Thymus (tissue), 11 donors: ENCODE results near the gene P2RY8. TPM values are rescaled to one million over a fixed set of nuclear protein-coding genes. Genes with fewer than 3 reads are reported as not detected.
A peak's percentile ranks its signal among the peaks of the same experiment; 100 is the strongest.

Source experiments
- DNase-seq, 9 donors: peaks; one replicate each; pipeline ENCODE4 v3.0.0-alpha.2; 2013; ENCODE audit warnings: low spot score in 9 of 9, low read depth in 6 of 9, missing footprints in 1 of 9
- H3K27ac ChIP-seq, 2 donors: one replicate each; pipeline ENCODE4 v1.5.1; 2013; ENCODE audit warnings: control low read depth in 1 of 2, low read depth in 1 of 2, low read length in 1 of 2, mild to moderate bottlenecking in 1 of 2, moderate library complexity in 1 of 2
- H3K27me3 ChIP-seq, 2 donors: one replicate each; pipeline ENCODE4 v1.5.1; 2013; ENCODE audit warnings: low read length in 1 of 2; ENCODE audit not compliant: control insufficient read depth in 2 of 2, insufficient read depth in 1 of 2
- H3K36me3 ChIP-seq, 2 donors: one replicate each; pipeline ENCODE4 v1.5.1; 2013; ENCODE audit warnings: low read length in 1 of 2, mild to moderate bottlenecking in 1 of 2, moderate library complexity in 1 of 2; ENCODE audit not compliant: control insufficient read depth in 2 of 2, insufficient read depth in 2 of 2
- H3K4me1 ChIP-seq, 2 donors: one replicate each; pipeline ENCODE4 v1.5.1; 2013; ENCODE audit warnings: low read length in 2 of 2; ENCODE audit not compliant: control insufficient read depth in 2 of 2, insufficient read depth in 2 of 2
- H3K4me3 ChIP-seq, 2 donors: one replicate each; pipeline ENCODE4 v1.5.1; 2013; ENCODE audit warnings: low read length in 2 of 2, control low read depth in 1 of 2, mild to moderate bottlenecking in 1 of 2
- H3K9me3 ChIP-seq, 2 donors: one replicate each; pipeline ENCODE4 v1.5.1; 2013; ENCODE audit warnings: low read length in 1 of 2, mild to moderate bottlenecking in 1 of 2; ENCODE audit not compliant: control insufficient read depth in 2 of 2, insufficient read depth in 1 of 2
- whole genome bisulfite sequencing: extraction: QIAGEN DNeasy Blood & Tissue Kit; methylation state at CpG from one replicate; pipeline ENCODE4 v1.1.7; 2013; 5-methylcytosine and 5-hydroxymethylcytosine counted together
- polyA plus RNA-seq: library from polyadenylated mRNA; stranded (reverse); fragments of 200-250 nt; gene quantifications from one replicate; pipeline ENCODE4 v1.2.3, GENCODE V29; 2013
- total RNA-seq: library from RNA; stranded (reverse); fragments of 120-200 nt; gene quantifications from one replicate; pipeline ENCODE4 v1.2.4, GENCODE V29; 2013
- donor health status: healthy.

P2RY8 gene
- total and polyA plus RNA-seq, 2 donors = 12.9 to 15.8 TPM

GRCh38 chrX:1516596-1517104 is 20.3 kb downstream of the P2RY8 start:
- Histone ChIP-seq H3K27ac (peak overlapping the region in 1 of 2 donors; percentile 18), H3K9me3 (peaks cover 0 to 4% of the 10 kb centered on the region in 2 donors), H3K36me3 (peaks cover 6 to 14% of the 10 kb centered on the region in 2 donors), H3K4me3 (no peak overlapping the region), H3K27me3 (no peaks in the 10 kb centered on the region), H3K4me1 (peaks cover 0 to 5% of the 10 kb centered on the region in 2 donors)
- 94% methylated on average over 9 of the region's 9 CpGs for WGBS
- no peak for DNase-seq

DNA sequence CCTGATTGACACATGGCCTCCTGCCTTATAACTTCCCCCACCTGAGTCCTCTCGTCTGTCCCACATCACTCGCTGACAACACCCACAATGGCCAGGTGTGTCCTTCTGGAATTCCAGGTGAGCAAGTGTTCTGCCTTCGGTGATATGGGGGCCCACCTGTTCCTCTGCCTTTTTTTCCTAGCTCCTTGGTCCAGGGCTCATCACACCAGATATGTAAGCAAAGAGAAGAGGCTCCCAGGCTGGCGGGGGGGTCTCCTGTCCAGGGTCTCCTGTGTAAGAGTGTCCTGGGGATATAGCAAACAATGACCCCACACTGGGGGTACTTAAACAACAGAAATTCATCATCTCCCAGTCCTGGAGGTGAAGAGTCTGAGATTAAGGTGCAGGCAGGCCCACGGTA is 25.2 kb downstream of the P2RY8 start:
- Histone ChIP-seq H3K4me3 (no peak overlapping the region), H3K36me3 (peaks cover 5 to 18% of the 10 kb centered on the region in 2 donors), H3K27me3 (no peaks in the 10 kb centered on the region), H3K9me3 (peaks cover 0 to 7% of the 10 kb centered on the region in 2 donors), H3K4me1 (no peaks in the 10 kb centered on the region), H3K27ac (no peak overlapping the region)
- WGBS = 96% methylated on average over 5 of the region's 5 CpGs
- DNase-seq = no peak

DNA sequence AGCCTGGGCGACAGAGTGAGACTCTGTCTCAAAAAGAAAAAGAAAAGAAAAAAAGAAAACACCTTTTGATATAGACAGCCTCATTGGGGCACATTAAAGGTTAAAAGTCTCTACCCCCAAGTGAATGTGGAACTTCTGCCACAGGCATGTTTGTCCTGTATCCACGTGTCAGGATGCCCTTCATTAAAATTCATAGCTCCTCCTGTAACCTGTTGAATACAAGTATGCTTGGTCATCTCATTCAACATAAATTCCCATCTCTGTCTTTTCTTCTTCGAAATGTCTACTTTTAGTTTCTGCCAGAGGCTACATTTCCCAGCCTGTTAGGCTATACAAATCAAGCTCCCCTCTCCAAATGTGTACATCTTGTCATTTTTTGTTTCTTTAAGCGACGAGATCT is 25.8 kb downstream of the P2RY8 start:
- Histone ChIP-seq H3K9me3 (peaks cover 0 to 7% of the 10 kb centered on the region in 2 donors), H3K4me3 (no peak overlapping the region), H3K27ac (no peak overlapping the region), H3K27me3 (no peaks in the 10 kb centered on the region), H3K4me1 (no peaks in the 10 kb centered on the region), H3K36me3 (peaks cover 5 to 18% of the 10 kb centered on the region in 2 donors)
- WGBS = 98% methylated on average over 5 of the region's 5 CpGs
- DNase-seq = no peak

DNA sequence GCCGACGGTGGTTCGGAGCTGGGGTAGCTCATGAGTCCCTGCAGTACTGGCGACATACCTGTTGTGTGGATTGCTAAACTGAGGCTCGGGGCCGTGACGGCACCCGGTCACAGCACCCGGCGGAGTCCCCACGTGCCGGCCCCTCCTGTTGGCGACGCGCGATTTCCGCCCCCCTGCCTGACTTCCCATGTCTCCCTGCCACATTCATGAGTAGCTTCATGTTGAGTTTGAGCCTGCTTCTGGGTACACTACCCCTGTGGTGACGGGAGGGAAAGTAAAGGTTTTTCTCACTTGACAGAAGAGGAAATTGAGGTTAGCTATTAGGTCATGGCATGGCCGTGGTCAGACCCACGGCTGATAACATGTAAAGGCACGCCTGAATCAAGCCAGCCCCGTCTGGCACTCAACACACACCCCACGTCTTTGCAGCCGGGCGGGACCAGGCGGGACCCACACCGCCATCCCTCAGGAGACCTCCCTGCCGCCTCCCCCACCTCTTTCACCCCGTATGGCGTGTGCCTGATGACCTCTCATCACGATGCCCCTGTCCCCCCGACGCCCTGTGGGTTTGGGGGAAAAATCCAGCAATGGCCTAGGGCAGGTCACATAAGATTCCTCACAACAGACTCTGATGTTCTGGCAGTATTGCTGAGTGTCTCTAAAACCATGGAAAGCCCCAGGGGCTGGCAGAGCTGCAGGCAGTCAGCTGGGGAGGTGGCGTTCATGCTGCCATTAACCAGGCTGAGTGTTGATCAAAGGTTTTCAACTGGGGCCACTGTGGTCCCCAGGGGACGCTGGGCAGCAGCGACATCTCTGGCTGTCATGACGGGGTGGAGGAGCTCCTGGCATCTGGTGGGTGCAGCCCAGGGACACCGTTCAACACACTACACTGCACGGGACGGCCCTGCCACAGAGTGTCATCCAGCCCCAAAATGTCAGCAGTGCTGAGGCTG is 29.2 kb downstream of the P2RY8 start:
- no peak overlapping the region for H3K4me3 ChIP-seq
- no peak for DNase-seq

DNA sequence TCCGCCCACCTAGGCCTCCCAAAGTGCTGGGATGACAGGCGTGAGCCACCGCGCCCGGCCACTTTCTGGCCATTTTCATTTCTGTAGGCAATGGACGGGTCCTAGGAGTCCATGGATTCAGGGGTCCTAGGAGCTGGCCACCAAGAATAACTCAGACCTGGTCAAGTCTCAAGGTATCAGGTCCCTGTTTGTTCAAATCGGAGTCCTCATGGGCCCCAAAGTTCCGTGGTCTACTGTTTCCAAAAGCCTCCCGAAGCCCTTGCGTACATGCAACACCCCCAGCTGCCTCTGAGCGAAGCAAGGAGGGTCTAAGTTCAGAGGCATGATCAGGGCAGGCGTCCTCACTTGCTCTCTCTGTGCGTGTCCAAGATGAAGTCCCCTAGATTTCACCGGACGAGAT is 30.1 kb downstream of the P2RY8 start:
- Histone ChIP-seq H3K9me3 (peaks cover 0 to 6% of the 10 kb centered on the region in 2 donors), H3K27ac (no peak overlapping the region), H3K36me3 (peaks cover 10 to 12% of the 10 kb centered on the region in 2 donors), H3K27me3 (no peaks in the 10 kb centered on the region), H3K4me3 (no peak overlapping the region), H3K4me1 (peaks cover 9 to 20% of the 10 kb centered on the region in 2 donors)
- 88% methylated on average over 15 of the region's 15 CpGs for WGBS
- DNase-seq = no peak

More for the DNA sequence above, 29.2 kb downstream of the P2RY8 start:
- H3K27me3 ChIP-seq = no peaks in the 10 kb centered on the region
- H3K27ac ChIP-seq = no peak overlapping the region
- peaks cover 9 to 10% of the 10 kb centered on the region in 2 donors for H3K36me3 ChIP-seq
- H3K4me1 ChIP-seq = peaks cover 5 to 11% of the 10 kb centered on the region in 2 donors
- peaks cover 0 to 7% of the 10 kb centered on the region in 2 donors for H3K9me3 ChIP-seq
- WGBS = 95% methylated on average over 40 of the region's 40 CpGs

DNA sequence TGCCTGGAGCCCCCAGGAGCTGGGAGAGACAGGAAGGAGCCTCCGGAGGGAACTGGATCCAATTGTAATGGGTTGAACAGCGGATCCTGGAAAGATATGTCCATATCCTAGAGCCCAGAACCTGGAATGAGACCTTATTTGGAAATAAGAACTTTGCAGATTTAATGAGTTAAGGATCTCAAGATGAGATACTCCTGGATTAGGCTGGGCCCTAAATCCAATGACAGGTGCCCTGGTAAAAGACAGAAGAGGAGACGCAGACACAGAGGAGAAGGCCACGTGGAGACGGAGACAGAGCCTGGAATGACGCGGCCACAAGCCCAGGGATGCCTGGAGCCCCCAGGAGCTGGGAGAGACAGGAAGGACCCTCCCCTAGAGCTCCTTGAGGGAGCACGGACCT is 34.1 kb downstream of the P2RY8 start:
- H3K4me1 ChIP-seq = peaks cover 14 to 28% of the 10 kb centered on the region in 2 donors
- no peak overlapping the region for H3K27ac ChIP-seq
- peaks cover 7 to 11% of the 10 kb centered on the region in 2 donors for H3K36me3 ChIP-seq
- no peak for DNase-seq
- 97% methylated on average over 8 of the region's 8 CpGs for WGBS
- H3K9me3 ChIP-seq = peaks cover 0 to 4% of the 10 kb centered on the region in 2 donors
- no peak overlapping the region for H3K4me3 ChIP-seq
- no peaks in the 10 kb centered on the region for H3K27me3 ChIP-seq

DNA sequence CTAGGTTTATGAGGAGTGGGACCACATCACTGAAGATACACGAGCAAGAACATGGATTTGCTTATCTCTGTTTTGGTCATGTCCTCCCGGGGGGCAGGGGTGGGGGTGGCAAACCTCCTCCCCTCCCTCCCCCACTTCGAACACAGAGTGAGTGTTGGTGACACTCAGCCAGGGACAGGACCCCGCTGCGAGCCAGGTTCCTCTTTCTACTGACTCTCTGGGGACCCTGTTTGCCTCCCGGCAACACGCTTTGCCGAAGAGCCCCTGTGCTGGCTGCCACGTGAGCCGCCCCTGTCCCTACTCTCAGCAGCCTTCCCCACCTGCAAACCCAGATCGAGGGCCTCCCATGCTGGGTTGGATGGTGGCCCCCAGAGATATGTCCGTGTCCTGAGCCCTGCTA is 34.7 kb downstream of the P2RY8 start:
- H3K27ac ChIP-seq = peak overlapping the region; percentile 52 to 74
- 17% methylated on average over 12 of the region's 12 CpGs for WGBS
- no peak for DNase-seq

GRCh38 chrX:1500701-1501624 is 36.0 kb downstream of the P2RY8 start:
- 87% methylated on average over 23 of the region's 23 CpGs for WGBS
- Histone ChIP-seq H3K27ac (peak overlapping the region; percentile 66 to 77), H3K4me1 (peaks cover 14 to 33% of the 10 kb centered on the region in 2 donors), H3K27me3 (no peaks in the 10 kb centered on the region), H3K36me3 (peaks cover 7 to 17% of the 10 kb centered on the region in 2 donors), H3K4me3 (no peak overlapping the region), H3K9me3 (peaks cover 0 to 4% of the 10 kb centered on the region in 2 donors)
- DNase-seq = no peak

More for the DNA sequence above, 34.7 kb downstream of the P2RY8 start:
- H3K4me3 ChIP-seq = no peak overlapping the region
- peaks cover 7 to 13% of the 10 kb centered on the region in 2 donors for H3K36me3 ChIP-seq
- peaks cover 14 to 28% of the 10 kb centered on the region in 2 donors for H3K4me1 ChIP-seq
- no peaks in the 10 kb centered on the region for H3K27me3 ChIP-seq
- H3K9me3 ChIP-seq = peaks cover 0 to 4% of the 10 kb centered on the region in 2 donors
